Activated effector memory CD4-positive, alpha-beta T cell treated with Interleukin-2 at 50 U/mL for 16 hours (primary cell): Measurements from ENCODE around the gene ADGRG3.
A peak's percentile ranks its signal among the peaks of the same experiment; 100 is the strongest.

ENCODE experiments used
- DNase-seq: peaks from one replicate; pipeline ENCODE4 v3.0.0-alpha.2; 2020

The ADGRG3 gene, protein sequence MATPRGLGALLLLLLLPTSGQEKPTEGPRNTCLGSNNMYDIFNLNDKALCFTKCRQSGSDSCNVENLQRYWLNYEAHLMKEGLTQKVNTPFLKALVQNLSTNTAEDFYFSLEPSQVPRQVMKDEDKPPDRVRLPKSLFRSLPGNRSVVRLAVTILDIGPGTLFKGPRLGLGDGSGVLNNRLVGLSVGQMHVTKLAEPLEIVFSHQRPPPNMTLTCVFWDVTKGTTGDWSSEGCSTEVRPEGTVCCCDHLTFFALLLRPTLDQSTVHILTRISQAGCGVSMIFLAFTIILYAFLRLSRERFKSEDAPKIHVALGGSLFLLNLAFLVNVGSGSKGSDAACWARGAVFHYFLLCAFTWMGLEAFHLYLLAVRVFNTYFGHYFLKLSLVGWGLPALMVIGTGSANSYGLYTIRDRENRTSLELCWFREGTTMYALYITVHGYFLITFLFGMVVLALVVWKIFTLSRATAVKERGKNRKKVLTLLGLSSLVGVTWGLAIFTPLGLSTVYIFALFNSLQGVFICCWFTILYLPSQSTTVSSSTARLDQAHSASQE

DNA sequence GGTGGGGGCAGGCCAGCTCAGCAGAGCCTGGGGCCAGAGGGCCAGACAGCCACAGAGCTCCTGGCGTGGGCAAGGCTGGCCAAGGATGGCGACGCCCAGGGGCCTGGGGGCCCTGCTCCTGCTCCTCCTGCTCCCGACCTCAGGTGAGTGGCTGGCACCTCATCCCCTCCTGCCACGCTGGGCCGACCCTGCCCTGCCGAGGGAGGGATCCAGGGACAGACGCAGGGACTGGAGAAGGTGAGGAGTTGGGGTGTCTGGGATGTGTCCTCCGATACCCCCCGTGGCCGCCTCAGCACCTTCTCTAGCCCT, at the start of gene ADGRG3:
ADGRG3 (plus strand) TSS at position 44 of the 309 bp plus-strand sequence; CDS start at position 86, 42 bp downstream.
- no peak for DNase-seq

- DNase-seq = no peak
Measured at GRCh38 chr16:57619133-57619605, 48.9 kb upstream of the ADGRG3 start.

GRCh38 chr16:57619606-57620334, 48.3 kb upstream of the ADGRG3 start:
- no peak for DNase-seq

GRCh38 chr16:57620335-57621231, 47.5 kb upstream of the ADGRG3 start:
- no peak for DNase-seq

DNA sequence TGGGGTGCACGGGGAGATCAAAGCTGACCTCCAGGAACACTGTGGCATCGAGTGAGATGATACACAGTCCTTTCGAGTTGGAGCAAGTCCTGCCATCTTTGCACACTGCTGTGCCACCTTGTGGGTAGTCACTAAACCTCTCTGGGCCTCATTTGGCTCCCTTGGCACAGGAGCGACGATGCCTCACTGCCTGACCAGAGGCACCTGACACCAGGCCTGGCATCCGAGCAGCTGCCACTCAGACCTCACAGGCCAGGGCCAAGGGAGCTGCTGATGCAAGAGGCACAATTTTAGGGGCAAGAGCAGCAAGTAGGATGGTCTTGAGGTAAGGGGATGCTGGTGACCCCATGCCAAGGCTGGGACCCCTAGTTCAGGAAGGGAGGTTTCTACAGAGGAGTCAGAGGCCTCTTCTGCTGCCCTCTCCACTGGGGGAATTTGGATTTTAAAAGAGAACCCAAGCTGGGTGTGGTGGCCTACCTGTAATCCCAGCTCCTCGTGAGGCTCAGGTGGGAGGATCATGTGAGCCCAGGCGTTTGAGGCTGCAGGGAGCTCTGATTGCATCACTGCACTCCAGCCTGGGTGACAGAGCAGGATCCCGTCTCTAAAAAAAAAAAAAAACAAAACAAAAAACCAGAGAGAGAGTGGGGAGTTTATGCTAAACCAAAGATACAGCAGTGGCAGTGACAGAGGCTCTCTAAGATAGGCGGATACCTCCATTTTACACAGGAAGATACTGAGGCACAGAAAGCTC, 46.4 kb upstream of the ADGRG3 start:
- DNase-seq = no peak

GRCh38 chr16:57622361-57623250, 45.5 kb upstream of the ADGRG3 start:
- DNase-seq = no peak

- no peak for DNase-seq
Measured at GRCh38 chr16:57623251-57624043, 44.7 kb upstream of the ADGRG3 start.

DNA sequence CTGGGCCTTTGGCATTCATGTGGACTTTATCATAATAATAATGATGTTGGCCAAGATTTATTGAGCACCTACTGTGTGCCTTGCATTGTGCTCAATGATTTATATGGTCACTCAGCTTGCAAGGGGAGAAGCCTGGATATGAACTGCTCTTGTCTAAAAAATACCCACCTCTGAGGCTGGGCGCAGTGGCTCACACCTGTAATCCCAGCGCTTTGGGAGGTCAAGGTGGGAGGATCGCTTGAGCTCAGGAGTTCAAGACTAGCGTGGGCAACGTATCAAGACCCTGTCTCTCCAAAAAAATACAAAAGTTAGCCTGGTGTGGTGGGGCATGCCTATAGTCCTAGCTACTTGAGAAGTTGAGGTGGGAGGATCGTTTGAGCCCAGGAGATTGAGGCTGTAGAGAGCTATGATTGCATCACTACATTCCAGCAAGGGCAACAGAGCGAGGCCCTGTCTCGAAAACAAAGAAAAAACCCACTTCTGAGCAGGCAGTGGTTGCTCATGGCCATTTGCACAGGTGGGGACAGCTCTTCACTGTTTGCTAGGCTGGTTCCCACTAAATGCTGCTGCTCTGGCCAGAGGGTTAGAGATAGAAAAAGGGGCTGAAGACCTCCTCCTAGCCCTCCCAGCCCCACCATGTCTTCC, 43.9 kb upstream of the ADGRG3 start:
- no peak for DNase-seq

DNA sequence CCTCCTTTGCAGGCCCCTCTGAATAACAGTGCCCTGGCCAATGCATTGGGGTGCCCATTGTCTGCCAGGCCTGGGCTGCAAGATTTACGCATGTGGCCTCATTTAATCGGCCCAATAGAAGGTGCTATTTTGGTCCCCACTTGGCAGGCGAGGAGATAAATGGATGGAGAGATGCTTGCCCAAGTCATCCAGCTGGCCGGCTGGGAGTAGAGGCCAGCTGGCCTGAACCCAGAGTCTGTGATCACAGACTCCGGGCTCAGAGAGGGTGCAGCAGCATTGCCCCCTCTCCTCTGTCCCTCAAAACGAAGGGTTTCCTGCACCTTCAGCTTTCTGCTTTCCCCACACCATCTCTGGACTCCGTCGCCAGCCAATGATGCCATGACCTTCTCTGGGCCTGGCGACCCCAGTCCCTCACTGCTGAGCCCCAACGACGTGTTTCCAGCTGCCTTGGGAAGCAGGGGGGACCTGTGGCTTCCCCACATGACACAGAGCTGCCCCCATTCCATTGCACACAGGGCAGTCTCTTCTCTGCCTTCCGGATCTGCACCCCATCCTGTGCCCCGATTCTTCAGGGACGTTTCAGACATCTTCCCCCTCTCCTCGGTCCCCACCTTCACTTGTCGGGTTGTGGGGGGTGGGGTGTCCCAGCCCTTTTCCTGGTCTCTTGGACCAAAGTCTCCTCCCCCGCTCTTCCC, 43.2 kb upstream of the ADGRG3 start:
- no peak for DNase-seq

DNA sequence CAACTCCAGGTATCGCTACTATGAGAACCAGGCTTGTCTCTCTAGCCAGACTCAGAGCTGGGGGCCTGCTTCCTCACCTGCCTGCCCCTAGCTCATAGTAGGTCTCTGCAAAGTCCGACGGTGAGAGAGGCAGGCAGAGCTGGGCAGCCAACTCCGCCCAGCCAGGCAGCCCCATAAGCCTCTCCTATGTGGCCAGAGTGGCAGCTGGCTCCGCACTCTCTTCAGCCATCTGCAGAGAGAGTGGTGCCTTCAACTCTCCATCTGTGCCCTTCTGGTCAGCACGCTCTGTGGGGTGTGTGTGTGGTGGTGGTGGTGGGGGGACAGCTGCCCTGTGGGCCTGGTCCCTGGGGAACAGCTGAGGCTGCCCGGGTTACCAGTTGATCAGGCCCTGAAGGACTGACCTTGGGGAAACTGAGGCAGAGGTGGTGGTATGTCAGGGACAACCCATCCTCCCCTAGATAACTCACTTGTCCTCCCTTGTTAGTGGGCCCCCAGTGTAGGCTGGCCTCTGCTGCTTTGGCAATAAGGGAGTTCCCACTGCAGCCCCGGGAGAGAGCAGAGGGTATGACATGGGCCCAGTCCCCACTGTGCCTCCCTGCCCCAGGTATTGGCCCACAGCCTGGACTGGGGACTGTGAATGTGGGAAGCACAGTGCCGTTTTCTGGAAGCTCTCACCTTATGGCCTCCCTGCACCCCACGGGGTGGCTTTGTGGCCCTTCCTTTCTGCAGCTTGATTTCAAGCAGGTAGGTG, 41.5 kb upstream of the ADGRG3 start:
- DNase-seq = no peak

DNA sequence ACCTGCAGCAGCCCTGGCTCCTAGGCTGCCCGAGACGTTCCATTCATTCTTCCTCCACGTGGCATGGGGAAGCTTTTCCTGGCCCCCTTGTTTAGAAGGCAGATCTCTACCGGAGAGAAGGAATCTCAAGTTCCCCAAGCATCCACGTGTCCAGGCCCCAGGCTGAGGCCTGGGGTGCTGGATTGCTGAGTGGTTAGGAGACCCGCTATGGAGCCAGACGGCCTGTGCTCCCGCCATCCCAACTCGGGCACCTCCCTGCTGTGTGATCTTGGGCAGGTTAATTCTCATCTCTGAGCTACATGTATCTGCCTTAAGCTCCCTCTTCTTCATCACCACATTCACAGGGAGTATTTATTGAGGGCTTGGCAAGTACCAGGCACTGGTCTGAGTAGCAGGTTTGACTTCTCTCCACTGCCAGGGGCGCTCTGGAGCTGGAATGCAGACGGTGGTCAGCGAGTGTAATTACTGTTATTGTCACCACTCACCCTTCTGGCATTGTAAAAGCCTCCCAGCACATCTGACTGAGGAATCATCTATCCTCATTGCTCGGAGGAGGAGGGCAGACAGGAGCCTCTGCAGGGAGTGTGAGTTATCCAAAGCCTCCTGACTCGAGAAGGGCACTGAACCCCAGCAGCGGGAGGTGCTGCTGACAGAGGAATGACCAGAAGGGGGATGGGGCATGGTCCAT, 40.8 kb upstream of the ADGRG3 start:
- no peak for DNase-seq

DNA sequence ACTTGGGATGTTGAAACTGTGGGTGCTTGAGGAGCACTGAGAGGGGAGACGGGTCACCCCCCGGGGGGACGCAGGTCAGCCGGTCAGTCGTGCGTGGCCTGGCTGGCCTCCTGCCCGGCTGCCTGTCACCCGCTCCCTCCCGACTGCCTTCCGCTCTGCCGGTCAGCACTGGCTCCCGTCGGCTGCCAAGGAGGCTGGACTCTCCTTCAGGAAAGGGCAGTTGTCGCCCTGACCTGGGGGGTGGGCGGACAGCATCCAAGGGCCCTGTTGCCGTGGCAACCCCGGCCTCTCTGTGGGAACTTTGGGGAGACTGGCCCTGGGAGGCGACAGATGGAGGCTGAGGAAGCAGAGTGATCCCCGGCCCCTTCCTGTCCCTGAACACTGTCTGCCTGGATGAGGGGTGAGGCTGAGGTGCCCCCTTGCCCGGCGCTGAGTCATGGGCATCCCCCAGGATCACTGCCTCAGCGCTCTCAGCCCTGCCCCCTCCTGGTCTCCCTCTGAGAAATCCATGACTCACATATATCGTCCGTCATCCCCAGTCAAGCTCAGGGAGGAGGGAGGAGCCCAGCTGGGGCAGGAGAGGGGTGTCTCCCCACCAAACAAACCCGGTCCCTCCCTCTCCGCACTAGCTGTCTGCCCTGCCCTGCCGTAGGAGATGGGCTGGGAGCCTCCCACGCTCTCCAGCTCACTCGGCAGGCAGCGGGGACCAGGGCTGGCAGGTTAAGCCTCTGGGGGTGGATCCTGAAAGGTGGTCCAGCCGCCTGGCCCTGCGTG, 39.9 kb upstream of the ADGRG3 start, which contains the start of gene ADGRG1:
ADGRG1 (plus strand) TSS at position 623 of the 774 bp plus-strand sequence. CDS start 21,658 bp downstream, outside the sequence.
- peak; percentile 4 for DNase-seq

GRCh38 chr16:57628783-57629293, 39.3 kb upstream of the ADGRG3 start:
- no peak for DNase-seq

DNA sequence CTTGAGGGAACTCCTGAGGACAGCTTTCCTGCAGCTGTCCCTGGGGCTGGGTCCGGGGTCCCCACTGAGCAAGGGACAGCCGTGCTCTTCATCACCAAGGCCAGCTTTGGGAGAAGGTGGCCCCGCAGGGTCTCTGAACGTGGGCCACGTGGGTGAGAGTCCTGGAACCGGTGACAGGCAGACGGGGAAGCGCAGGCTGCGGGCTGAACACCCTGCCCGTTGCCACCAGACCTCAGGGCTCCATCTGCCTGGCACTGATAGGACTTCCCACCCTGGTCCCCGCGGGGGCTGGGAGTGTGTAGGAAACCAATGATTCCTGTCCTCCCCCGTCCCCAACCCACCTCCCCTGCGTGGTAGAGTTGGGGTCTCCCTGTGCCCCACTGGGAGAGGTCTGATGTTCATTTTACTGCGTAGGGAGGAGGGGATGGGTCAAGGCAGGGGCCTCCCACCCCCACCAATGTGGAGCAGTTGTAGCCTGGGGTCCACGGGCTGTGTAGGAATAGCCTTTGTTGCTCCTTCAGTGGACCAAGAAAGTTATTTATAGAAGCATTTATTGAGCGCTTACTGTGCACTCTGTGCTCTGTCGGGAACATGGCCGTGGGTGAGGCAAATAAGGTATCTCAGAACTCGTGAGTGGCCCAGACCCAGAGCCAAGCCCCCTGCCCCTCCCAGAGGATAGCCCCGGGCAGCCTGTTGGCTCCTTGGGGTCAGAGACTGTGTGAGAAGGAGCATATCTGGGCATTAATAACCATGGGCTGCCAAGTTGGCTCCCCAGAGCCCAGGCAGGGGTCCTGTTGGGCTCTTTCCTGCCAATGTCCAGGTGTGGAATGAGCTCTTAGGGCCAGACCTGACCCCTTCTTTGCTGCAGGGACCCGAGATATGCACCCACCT, 38.3 kb upstream of the ADGRG3 start:
- DNase-seq = no peak

- DNase-seq = no peak
Measured at GRCh38 chr16:57630407-57630797, 37.7 kb upstream of the ADGRG3 start.
